Stimulated activated CD8-positive, alpha-beta memory T cell treated with anti-CD3 and anti-CD28 coated beads, Interleukin-12 subunit alpha, Interleukin-12 subunit beta, amount 100 ng/mL, for 24 hours (primary cell): ENCODE measurements around the gene EBF3.

Experiments
- DNase-seq: peaks from one replicate; pipeline ENCODE4 v3.0.0-alpha.2; 2020; ENCODE audit errors: extremely low read depth

The EBF3 gene

DNA sequence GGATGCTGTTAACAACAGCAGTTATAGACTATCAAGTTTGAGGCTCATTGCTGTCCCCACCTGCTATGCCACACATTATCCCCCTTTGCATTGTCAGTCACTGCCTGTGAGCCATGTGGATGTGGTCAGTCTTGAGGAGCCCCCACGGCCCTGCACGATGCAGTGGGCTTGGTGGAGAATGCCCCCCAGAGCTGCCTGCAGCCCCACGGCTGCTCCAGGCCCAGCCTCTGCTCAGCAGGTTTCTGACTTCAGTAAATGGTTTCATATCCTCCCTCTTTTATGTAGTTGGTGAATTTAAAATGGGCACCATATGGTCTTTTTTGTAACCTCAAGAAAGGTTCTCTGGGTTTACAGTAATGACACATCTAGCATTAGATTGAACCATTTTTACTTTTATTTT lies 164.1 kb downstream of the EBF3 start:
- no peak for DNase-seq

DNA sequence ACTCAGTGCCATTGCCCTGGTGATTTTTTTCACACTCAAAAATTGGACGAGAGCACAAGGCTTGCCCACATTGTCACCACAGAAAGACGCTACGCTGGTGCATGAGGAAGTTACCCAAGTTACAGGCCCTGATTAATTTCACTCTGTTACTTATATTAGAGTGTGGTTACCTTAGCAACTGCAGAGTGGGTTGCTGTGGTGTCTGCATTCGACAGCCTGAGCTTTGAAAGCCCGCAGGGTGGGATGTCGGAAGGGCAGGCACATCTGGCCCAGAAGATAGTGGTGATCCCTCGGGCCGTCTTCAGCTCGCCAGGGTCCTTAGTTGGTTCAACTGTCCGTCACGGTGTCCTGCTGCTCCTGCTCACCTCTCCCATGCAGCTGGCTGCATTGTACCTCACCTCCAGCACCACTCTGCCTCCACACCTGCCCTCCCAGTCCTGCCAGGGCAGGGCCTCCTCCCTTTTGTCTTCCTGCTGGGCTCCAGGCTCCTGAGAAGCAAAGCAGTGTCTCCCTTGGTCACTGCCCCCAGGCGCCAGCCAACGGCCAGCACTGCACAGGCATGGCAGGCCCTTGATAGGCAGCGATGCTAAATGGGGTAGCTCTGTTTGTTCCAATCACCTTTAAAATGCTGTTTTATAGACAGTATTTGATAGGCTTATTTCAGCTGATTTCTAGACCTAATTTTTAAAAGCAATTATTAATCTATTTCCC lies 167.2 kb downstream of the EBF3 start:
- no peak for DNase-seq

DNA sequence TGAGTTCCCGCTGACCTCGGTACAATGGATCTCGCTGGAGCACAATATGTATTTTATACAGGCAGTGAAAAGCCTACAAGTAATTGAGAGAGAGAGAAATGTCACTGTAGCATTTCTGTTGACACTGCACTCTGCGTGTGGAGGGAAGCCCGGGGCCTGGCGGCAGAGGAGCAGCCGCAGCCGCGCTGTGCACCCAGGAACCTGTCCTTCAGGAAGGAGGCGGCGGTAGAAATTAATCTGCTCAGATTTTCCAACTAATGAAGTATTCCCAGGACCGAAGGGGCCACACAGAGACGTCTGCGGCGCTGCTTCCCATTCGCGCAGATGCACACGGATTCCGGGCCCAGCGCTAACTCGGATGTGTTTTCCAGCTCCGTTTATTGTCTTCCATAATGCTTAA lies 170.1 kb downstream of the EBF3 start:
- DNase-seq, result no peak

DNA sequence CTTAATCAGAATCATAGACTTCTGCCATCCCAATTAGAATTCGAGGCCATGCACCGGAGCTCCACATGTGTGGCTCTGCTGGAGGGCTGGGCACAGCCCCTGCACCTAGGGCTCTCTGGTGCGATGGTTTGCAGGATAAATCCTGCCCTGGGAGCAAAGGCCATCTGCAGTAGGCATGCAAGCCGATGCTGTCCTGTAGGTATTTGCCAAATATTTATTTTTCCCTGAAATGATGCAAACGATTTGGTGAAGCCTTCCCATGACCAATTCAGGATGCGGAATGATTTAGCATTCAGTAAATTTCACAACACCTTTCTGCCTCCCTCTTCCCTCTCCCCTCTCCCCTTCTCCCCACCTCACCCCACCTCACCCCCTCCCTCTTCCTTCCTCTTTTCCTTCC lies 170.6 kb downstream of the EBF3 start:
- no peak for DNase-seq

DNA sequence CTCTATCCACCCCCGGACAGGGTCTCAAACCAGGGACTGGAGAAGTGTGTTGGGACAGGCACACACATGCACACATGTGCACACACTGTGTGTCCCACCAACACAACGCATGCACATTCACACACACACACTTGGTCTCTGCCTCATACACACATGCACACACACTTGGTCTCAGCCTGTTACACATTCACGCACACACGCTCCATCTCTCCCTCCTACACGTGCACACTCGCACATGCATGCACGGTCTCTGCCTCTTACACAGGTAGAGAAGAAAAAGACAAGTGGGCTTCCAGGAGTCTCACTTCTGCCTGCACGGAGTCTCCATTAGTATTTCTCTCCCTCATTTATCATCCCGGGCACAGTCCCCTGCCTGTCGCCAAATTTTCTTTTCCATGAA lies 171.2 kb downstream of the EBF3 start:
- DNase-seq, result no peak

DNA sequence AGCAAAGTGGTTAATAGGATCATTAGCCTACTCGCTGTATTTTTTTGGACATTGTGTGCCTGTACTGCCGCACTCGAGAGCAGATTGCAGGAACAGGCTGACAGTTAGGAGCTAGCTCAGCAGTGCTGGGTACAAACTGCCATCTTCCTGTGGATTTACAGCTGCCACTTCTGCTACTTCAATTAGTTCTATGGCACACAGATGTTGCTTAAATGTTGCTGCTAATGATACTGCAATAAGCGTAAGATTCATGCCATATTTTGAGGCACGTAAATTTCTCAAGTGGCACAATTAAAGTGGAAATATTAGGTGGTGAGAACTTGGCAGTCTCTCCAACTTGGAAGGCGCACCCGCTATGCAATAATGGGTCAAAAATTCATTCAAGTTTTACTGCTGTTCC lies 171.9 kb downstream of the EBF3 start:
- DNase-seq, result no peak

DNA sequence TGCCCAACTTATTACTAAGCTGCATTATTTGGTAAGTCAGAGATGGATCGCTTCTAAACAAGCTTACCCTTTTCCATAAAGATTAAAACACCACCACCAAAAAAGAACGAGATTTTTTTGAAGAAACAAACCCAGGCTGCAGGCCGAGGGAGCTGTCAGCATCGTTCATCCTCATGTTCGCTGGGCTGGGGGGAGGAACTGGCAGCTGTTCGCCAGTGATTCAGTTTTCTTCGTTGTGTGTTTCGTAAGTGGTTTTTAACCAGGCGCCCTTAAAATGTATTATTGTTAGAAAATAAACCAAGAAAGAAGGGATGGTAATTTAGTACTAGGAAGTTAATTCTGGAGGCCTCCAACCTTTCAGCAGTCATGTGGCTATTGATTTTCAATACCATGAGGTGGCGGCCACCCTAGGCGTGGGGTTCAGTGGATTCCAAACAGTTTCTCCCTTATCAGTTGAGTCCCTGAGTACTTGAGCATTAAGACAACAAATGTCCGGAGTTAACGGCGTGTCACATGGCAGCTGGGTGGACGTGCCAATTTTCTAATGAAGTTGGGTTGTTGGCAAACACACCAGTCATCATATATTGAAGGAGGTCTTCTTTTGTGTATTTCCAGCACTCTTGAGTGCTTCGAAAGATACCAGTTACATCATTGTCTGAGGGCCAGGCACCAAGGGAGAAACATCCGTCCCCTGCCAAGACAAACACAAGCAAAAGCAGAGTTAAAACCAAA lies 173.2 kb downstream of the EBF3 start:
- DNase-seq, result no peak

DNA sequence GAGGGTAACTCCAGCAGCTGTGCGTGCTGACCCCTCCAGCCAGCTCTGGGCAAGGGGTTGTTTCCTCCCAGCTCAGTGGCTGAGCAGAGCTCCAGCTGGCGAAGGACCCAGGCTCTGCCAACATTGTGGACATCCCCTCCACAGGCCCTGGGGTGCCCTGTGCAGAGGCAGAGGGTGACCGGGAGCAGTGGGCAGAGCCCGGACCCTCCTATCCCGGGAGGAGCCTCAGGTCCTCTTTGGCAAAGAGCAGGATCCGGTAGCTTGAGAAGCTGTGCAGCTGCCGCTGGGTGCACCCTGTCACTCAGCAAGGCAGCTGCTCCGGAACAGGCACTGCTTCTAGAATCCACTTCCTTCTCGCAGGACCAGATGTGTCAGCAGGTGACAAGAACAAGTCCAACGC lies 175.9 kb downstream of the EBF3 start:
- no peak for DNase-seq

DNA sequence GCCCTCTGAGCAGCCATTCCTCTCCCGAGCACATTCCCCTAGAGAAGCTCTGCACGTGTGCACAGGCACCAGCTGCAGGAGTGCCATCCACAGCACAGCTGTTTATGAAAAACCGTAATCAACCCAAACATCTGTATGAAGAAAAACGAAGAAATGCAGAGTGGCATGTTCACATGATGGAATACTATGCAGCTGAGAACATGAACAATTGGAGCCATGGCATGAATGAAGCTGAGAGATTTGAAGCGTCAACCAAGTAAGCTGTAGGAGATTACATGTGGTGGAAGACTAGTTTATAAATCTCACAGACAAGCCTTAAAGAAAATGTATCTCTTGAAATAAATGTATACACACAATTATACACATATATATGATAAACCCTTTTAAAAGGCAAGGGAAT lies 176.5 kb downstream of the EBF3 start:
- no peak for DNase-seq

DNA sequence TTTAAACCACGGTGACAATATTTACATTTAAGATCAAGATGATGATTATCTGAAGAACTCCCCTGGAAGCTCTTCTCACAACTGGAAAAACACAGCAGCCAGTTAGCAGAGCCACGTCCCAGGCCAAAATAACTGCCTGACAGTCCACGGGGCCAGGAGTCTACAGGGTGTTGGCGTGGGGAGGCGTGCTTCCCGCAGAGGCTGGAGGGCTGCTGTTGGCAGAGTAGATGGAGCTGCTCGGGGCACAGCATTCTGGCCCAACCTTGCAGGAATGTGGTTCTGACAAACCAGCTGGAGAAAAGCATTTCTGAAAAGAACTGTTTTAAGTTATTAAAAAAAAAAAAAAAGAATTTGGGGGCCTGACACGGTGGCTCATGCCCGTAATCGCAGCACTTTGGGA lies 177.9 kb downstream of the EBF3 start:
- DNase-seq, result no peak

DNA sequence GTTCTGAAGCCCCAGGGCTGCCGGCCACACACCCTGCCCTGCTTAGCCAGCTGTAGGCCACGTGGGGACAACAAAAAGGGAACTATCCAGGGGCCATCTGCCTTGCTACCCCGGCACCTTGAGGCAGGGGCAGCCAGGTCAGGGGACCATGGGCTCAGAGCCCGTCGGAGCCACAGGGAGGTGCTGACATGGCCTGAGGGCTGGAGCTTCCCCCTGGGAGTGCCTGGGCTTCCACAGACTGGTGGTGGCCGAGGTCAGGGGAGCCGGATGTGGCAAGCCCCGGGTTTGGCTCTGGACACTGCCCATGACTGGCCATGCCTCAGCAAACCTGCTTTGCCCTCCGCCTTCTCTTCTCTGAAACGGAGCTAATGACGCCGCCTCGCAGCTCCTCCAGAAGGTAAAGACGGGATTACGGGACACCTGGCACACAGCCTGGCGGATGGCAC lies 178.5 kb downstream of the EBF3 start:
- DNase-seq, result no peak
